Activated naive CD4-positive, alpha-beta T cell (primary cell): Measurements from ENCODE around the gene ENOSF1.
"Not testable (repeated sequence)": the region's sequence is repeated elsewhere in the genome, so short reads cannot be mapped to it uniquely, and the experiment has no call there.

Experiments used
- DNase-seq, 4 experiments: peaks; one replicate each; lab custom pipeline; 2025; lab: John Stamatoyannopoulos, UW

Gene ENOSF1

GRCh38 chr18:712401-713134 is at the start of gene ENOSF1:
Gene ENOSF1 (minus strand): TSS chr18:712630. CDS start chr18:712587, 43 bp downstream.
- DNase-seq, result peak; percentile 51 to 74 (median 68)

- DNase-seq, result not testable (repeated sequence)
These were observed 47.4 kb upstream of the ENOSF1 start for GRCh38 chr18:759864-760263.

- DNase-seq, result no peak
These were observed 43.1 kb upstream of the ENOSF1 start for GRCh38 chr18:755506-755905.

- no peak for DNase-seq
These were observed 42.2 kb upstream of the ENOSF1 start for GRCh38 chr18:754656-755055.

GRCh38 chr18:750456-750855 is 38.0 kb upstream of the ENOSF1 start:
- DNase-seq, result no peak

GRCh38 chr18:744832-745597 is 32.6 kb upstream of the ENOSF1 start:
- no peak for DNase-seq

GRCh38 chr18:741931-742512 is 29.6 kb upstream of the ENOSF1 start:
- no peak for DNase-seq

- DNase-seq, result no peak
These were observed 19.9 kb upstream of the ENOSF1 start for GRCh38 chr18:732371-732770.

- no peak for DNase-seq
These were observed 18.8 kb upstream of the ENOSF1 start for GRCh38 chr18:731185-731584.

- no peak for DNase-seq
These were observed 18.3 kb upstream of the ENOSF1 start for GRCh38 chr18:730692-731091.

GRCh38 chr18:730120-730519 is 17.7 kb upstream of the ENOSF1 start:
- DNase-seq, result not testable (repeated sequence)

GRCh38 chr18:725646-726045 is 13.2 kb upstream of the ENOSF1 start:
- DNase-seq, result no peak

- no peak for DNase-seq
These were observed 11.2 kb upstream of the ENOSF1 start for GRCh38 chr18:723541-724080.

- DNase-seq, result no peak
These were observed 4.6 kb upstream of the ENOSF1 start for GRCh38 chr18:717003-717402.

- DNase-seq, result no peak
These were observed 3.2 kb upstream of the ENOSF1 start for GRCh38 chr18:715626-716025.

- peak in 1 of 4 experiments; percentile 18 for DNase-seq
These were observed 683 bp upstream of the ENOSF1 start for GRCh38 chr18:713135-713490.

GRCh38 chr18:711657-712400 is 601 bp downstream of the ENOSF1 start:
- peak; percentile 20 to 51 (median 34) for DNase-seq

- DNase-seq, result no peak
These were observed 1.1 kb downstream of the ENOSF1 start for GRCh38 chr18:711310-711656.

GRCh38 chr18:710418-711300 is 1.8 kb downstream of the ENOSF1 start:
- no peak for DNase-seq

- no peak for DNase-seq
These were observed 2.7 kb downstream of the ENOSF1 start for GRCh38 chr18:709771-710170.

GRCh38 chr18:708096-708495 is 4.3 kb downstream of the ENOSF1 start:
- no peak for DNase-seq
